Fibroblast of skin of right biceps (primary cell): ENCODE results near the gene TOR4A.

Experiments
- DNase-seq: peaks from one replicate; pipeline ENCODE4 v3.0.0-alpha.2; 2013

TOR4A gene

GRCh38 chr9:137277329-137278041 is at the start of gene TOR4A:
TSS of gene TOR4A (plus strand) at chr9:137277726. CDS start at chr9:137278690, 964 bp downstream.
- peak; percentile 69 for DNase-seq

DNA sequence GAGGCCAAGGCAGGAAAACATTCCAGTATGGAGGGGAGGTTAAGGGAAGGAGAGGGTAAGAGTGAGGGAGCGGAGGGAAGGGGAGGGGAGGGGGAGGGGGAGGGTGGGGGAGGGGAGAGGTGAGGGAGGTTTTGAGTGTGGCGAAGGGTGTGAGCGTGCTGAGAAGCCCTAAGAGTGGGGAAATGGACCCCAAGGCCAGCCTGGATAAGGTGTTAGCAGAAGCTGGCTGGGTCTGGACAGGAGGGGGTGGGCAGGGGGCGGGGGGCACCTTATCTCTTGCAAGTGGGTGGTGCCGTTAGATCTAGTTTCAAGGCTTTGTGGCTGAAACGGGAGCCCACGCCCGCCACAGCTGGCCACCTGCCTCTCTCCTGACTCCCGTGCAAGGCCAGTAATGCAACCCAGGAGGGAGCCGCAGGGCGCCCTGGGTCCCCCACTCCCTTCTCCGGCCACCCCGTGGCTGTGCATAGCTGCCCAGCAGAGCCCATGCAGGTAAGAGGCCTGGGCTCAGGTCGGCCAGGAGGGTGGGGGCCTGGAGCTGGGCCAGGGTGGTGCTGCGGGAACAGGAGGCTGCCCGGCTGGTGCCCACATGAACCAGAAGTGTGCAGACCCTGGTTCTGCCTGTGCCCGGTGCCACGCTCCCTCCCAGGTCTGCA is 49.5 kb upstream of the TOR4A start:
- DNase-seq: no peak

GRCh38 chr9:137228506-137228967 is 49.0 kb upstream of the TOR4A start:
- DNase-seq: no peak

GRCh38 chr9:137228968-137229896 is 48.3 kb upstream of the TOR4A start:
- DNase-seq: no peak

GRCh38 chr9:137229903-137230704 is 47.4 kb upstream of the TOR4A start:
- no peak for DNase-seq

GRCh38 chr9:137230705-137231371 is 46.7 kb upstream of the TOR4A start, which contains the start of gene SLC34A3:
TSS of gene SLC34A3 (plus strand) at chr9:137230901. CDS start at chr9:137231703, 802 bp downstream.
- DNase-seq: no peak

- DNase-seq: no peak
These were observed 46.0 kb upstream of the TOR4A start for GRCh38 chr9:137231372-137232039.

GRCh38 chr9:137232101-137232500 is 45.4 kb upstream of the TOR4A start:
- no peak for DNase-seq

GRCh38 chr9:137232510-137232909 is 45.0 kb upstream of the TOR4A start:
- no peak for DNase-seq

- DNase-seq: no peak
These were observed 44.2 kb upstream of the TOR4A start for GRCh38 chr9:137233143-137233980.

DNA sequence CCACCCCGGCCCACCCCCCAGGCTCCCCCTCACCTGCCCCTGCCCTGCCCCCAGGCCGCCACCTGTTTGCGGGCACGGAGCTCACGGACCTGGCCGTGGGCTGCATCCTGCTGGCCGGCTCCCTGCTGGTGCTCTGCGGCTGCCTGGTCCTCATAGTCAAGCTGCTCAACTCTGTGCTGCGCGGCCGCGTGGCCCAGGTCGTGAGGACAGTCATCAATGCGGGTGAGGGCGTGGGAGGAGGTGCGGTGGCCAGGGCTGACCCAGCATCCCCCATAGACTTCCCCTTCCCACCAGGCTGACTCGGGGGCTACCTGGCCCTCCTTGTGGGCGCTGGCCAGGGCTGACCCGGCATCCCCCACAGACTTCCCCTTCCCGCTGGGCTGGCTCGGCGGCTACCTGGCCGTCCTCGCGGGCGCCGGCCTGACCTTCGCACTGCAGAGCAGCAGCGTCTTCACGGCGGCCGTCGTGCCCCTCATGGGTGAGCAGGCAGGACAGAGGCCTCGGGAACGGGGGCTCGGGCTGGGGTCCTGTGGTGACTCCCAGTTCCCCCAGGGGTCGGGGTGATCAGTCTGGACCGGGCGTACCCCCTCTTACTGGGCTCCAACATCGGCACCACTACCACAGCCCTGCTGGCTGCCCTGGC is 43.4 kb upstream of the TOR4A start:
- no peak for DNase-seq

DNA sequence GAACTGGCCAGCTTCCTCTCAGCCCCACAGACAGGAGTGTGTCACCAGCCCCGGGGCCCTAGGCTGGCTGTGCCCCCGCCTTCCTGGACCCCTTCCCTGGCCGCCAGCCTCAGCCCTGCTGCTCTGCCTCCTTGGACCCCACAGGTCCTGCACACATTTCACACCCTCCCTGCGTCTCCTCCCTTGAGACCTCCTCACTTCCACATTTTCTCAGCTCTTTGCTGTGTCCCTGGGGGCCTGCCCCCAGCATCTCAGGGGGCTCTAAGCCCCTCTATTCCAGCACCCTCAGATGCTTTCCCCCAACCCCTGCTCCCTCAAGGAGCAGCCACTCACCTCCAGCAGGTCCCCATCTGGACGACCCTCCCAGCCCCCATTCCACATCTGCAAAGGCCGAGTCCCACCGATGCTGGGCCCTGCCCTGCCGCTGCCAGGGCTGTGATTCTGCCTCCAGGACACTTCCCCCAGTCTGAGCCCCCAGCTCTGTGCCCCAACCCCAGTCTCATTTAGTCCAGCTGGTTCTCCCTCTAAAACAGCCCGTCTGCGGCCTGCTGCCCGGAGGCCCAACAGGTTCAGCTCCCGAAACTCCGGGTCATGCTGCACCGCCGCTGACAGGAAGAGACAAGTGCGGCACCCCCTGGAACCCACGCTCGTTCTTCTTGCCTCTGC is 42.6 kb upstream of the TOR4A start:
- no peak for DNase-seq

GRCh38 chr9:137235424-137236237 is 41.9 kb upstream of the TOR4A start:
- DNase-seq: no peak

DNA sequence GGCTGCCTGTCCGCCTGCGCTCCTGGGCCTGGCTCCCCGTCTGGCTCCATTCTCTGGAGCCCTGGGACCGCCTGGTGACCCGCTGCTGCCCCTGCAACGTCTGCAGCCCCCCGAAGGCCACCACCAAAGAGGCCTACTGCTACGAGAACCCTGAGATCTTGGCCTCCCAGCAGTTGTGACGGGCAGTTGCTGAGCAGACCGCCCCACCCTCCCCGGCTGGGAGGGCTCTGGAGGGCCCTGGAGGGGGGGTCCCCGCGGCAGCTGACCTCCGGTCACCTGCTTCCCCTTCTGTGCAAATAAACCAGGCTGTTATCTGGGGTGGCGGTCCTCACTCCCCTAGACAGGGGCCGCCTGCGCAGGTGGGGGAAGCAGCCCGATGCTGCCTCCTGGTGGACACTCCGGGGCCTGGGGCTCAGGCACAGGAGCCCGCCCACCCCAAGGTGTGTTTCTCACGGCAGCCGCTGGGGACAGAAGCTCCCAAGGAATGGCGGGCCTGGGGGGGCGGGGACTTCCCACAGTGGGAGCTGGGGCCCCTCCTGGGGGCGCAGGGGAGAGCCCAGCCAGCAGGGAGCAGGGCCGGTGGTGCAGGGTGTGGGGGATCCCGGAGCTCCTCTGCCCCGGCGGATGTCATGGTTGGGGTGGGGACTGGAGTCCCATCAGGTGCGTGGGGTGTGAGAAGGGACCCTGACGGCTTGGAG is 41.1 kb upstream of the TOR4A start:
- peak; percentile 77 for DNase-seq

- DNase-seq: no peak
These were observed 40.5 kb upstream of the TOR4A start for GRCh38 chr9:137236936-137237421.

GRCh38 chr9:137237759-137238726 is 39.5 kb upstream of the TOR4A start:
- no peak for DNase-seq
